PC-3 (cell line): ENCODE results near the gene NCR1. TPM values are rescaled to one million over a fixed set of nuclear protein-coding genes. Genes with fewer than 3 reads are reported as not detected.
"Not testable (repeated sequence)": the region's sequence is repeated elsewhere in the genome, so short reads cannot be mapped to it uniquely, and the experiment has no call there.

Source experiments
- ATAC-seq: fragments of 200-7000 bp; cut with Tn5 transposase; 2 replicates; pipeline ENCODE4 v1.9.1; 2020; ENCODE audit warnings: mild to moderate bottlenecking, moderate library complexity
- BruUV-seq: library from RNA; stranded (reverse); fragments of 400-500 nt; replicated peaks from 2 replicates; lab custom pipeline; 2021; lab: Mats Ljungman, UMichigan
- CTCF ChIA-PET: fragments of 300-600 bp; sonication (Branson Sonifier 250); formaldehyde crosslinking; loops from one replicate; lab custom pipeline; 2022; ENCODE audit warnings: antibody characterized with exemption; lab: Charles Lee
- POLR2A ChIA-PET: fragments of 300-600 bp; sonication (Branson Sonifier 250); formaldehyde crosslinking; loops from one replicate; lab custom pipeline; 2022; ENCODE audit warnings: antibody characterized with exemption; ENCODE audit not compliant: unreplicated experiment; lab: Charles Lee
- DNase-seq: peaks from one replicate; pipeline ENCODE4 v3.0.0-alpha.2; 2015
- H2AFZ ChIP-seq: fragments of 300-600 bp; sonication (generic); 2 replicates; pipeline ENCODE4 v1.6.0; 2016; ENCODE audit warnings: antibody characterized with exemption, low read length
- H3F3A ChIP-seq: fragments of 300-600 bp; sonication (generic); one replicate; pipeline ENCODE4 v1.6.0; 2017; ENCODE audit warnings: antibody characterized with exemption, low read length, control low read depth, mild to moderate bottlenecking; ENCODE audit not compliant: unreplicated experiment
- H3K27ac ChIP-seq: fragments of 300-600 bp; sonication (generic); 2 replicates; pipeline ENCODE4 v1.5.1; 2016; ENCODE audit warnings: mild to moderate bottlenecking, low read length
- H3K27me3 ChIP-seq: fragments of 300-600 bp; sonication (generic); 2 replicates; pipeline ENCODE4 v1.6.1; 2016; ENCODE audit warnings: low read length, mixed read lengths
- H3K36me3 ChIP-seq: fragments of 300-600 bp; sonication (generic); 2 replicates; pipeline ENCODE4 v1.6.1; 2016; ENCODE audit warnings: low read depth, mixed run types, low read length, mixed read lengths
- H3K4me1 ChIP-seq: fragments of 300-600 bp; sonication (generic); 2 replicates; pipeline ENCODE4 v1.5.1; 2016; ENCODE audit warnings: low read length; ENCODE audit not compliant: insufficient read depth
- H3K4me2 ChIP-seq: fragments of 300-600 bp; sonication (generic); 2 replicates; pipeline ENCODE4 v1.6.0; 2016; ENCODE audit warnings: low read length
- H3K4me3 ChIP-seq: fragments of 300-600 bp; sonication (generic); 2 replicates; pipeline ENCODE4 v1.5.1; 2016; ENCODE audit warnings: mild to moderate bottlenecking, low read length, mixed read lengths
- H3K79me2 ChIP-seq: fragments of 300-600 bp; sonication (generic); 2 replicates; pipeline ENCODE4 v1.6.1; 2017; ENCODE audit warnings: low read length, mixed read lengths
- H3K9ac ChIP-seq: fragments of 300-600 bp; sonication (generic); 2 replicates; pipeline ENCODE4 v1.6.0; 2016; ENCODE audit warnings: mild to moderate bottlenecking, low read length
- H3K9me2 ChIP-seq: fragments of 300-600 bp; sonication (generic); replicated peaks from 2 replicates; pipeline ENCODE4 v1.6.1; 2016; ENCODE audit warnings: mixed run types, low read length, mixed read lengths
- H3K9me3 ChIP-seq: fragments of 300-600 bp; sonication (generic); 2 replicates; pipeline ENCODE4 v1.6.1; 2016; ENCODE audit warnings: low read length, mixed read lengths
- H4K20me1 ChIP-seq: fragments of 300-600 bp; sonication (generic); 2 replicates; pipeline ENCODE4 v1.6.1; 2016; ENCODE audit warnings: low read length, mixed read lengths
- CTCF ChIP-seq: fragments of 300-600 bp; sonication (generic); conservative IDR thresholded peaks from 2 replicates; pipeline ENCODE4 v1.5.1; 2017; ENCODE audit warnings: antibody characterized with exemption, low read depth, mild to moderate bottlenecking, low read length
- EZH2 ChIP-seq: fragments of 300-600 bp; sonication (generic); IDR thresholded peaks from one replicate; pipeline ENCODE4 v1.6.1; 2017; ENCODE audit warnings: antibody characterized with exemption, mild to moderate bottlenecking, low read length; ENCODE audit not compliant: unreplicated experiment
- EZH2phosphoT487 ChIP-seq: fragments of 300-600 bp; sonication (generic); IDR thresholded peaks from 2 replicates; pipeline ENCODE4 v1.6.1; 2018; ENCODE audit warnings: mild to moderate bottlenecking, antibody characterized with exemption, low read length, borderline replicate concordance
- intact Hi-C: fragments of 100-400 bp; cut with micrococcal nuclease; formaldehyde crosslinking; loops from 2 replicates; pipeline ENCODE4 v1.9.0; 2023
- total RNA-seq: library from RNA; depleted of rRNA; stranded (reverse); fragments of >200 nt; gene quantifications from 2 replicates; pipeline ENCODE4 v1.2.3, GENCODE V29; 2014

NCR1 gene
- total RNA-seq, 1 experiment from 2014 or later: not detected

- Histone ChIP-seq H3K9me3 (no peaks in the 10 kb centered on the region), H3F3A (no peaks in the 10 kb centered on the region), H3K4me2 (no peak overlapping the region), H3K27me3 (peaks cover 23% of the 10 kb centered on the region), H3K4me3 (no peak overlapping the region), H3K36me3 (no peaks in the 10 kb centered on the region), H3K4me1 (no peaks in the 10 kb centered on the region), H3K9me2 (no peaks in the 10 kb centered on the region), H3K27ac (no peak overlapping the region), H3K9ac (no peak overlapping the region), H4K20me1 (no peaks in the 10 kb centered on the region), H3K79me2 (no peaks in the 10 kb centered on the region), H2AFZ (no peak overlapping the region)
- ChIA-PET POLR2A (no interaction called here), CTCF (no interaction called here)
- TF ChIP-seq CTCF (no peak), EZH2phosphoT487 (no peak), EZH2 (no peak)
- ATAC-seq (no peak), DNase-seq (peak; percentile 49)
- intact Hi-C loops: no loop called here
- no TSS peak for BruUV-seq
These were observed 46.8 kb downstream of the NCR1 start for GRCh38 chr19:54952591-54953344.

- H3F3A ChIP-seq, ATAC-seq, H3K4me1 ChIP-seq, intact Hi-C loops, H3K9me2 ChIP-seq, POLR2A ChIA-PET, H3K4me2 ChIP-seq, DNase-seq, BruUV-seq, H3K79me2 ChIP-seq, H3K27ac ChIP-seq, H3K4me3 ChIP-seq, CTCF ChIA-PET, H3K9ac ChIP-seq, H4K20me1 ChIP-seq, H3K9me3 ChIP-seq, H3K36me3 ChIP-seq, H2AFZ ChIP-seq: not testable (repeated sequence)
- peaks cover 28% of the 10 kb centered on the region for H3K27me3 ChIP-seq
These were observed 47.4 kb downstream of the NCR1 start for GRCh38 chr19:54953345-54953713.

GRCh38 chr19:54955376-54955775 is 49.4 kb downstream of the NCR1 start:
- Histone ChIP-seq H3K27ac (no peak overlapping the region), H4K20me1 (no peaks in the 10 kb centered on the region), H3K4me1 (no peaks in the 10 kb centered on the region), H3K9me3 (no peaks in the 10 kb centered on the region), H3K36me3 (no peaks in the 10 kb centered on the region), H3F3A (no peaks in the 10 kb centered on the region), H3K4me2 (no peak overlapping the region), H3K9me2 (no peaks in the 10 kb centered on the region), H3K9ac (no peak overlapping the region), H2AFZ (no peak overlapping the region), H3K27me3 (peaks cover 29% of the 10 kb centered on the region), H3K4me3 (no peak overlapping the region), H3K79me2 (no peaks in the 10 kb centered on the region)
- TF ChIP-seq EZH2 (no peak), EZH2phosphoT487 (no peak), CTCF (no peak)
- no peak for DNase-seq
- CTCF ChIA-PET: no interaction called here
- intact Hi-C loops: no loop called here
- POLR2A ChIA-PET: no interaction called here
- no TSS peak for BruUV-seq
- no peak for ATAC-seq
